Esophagus muscularis mucosa (tissue), 4 donors: ENCODE results near the gene BRAP. TPM values are rescaled to one million over a fixed set of nuclear protein-coding genes. Genes with fewer than 3 reads are reported as not detected.

Experiments used
- DNase-seq: peaks from one replicate; pipeline ENCODE4 v3.0.0-alpha.2; 2017; ENCODE audit errors: extremely low spot score
- H3K27ac ChIP-seq, 4 donors: fragments of 200-600 bp; sonication (generic); replicated peaks in 1 of 4; 1 replicate in 3 of 4; 2 replicates in 1 of 4; pipeline ENCODE4 v1.5.1; 2016 to 2019; ENCODE audit warnings: mild to moderate bottlenecking in 1 of 4
- H3K27me3 ChIP-seq, 4 donors: fragments of 200-600 bp; sonication (generic); one replicate each; pipeline versions ENCODE4 v1.5.1 to v1.6.0; 2016 to 2019
- H3K36me3 ChIP-seq, 4 donors: fragments of 200-600 bp; sonication (generic); one replicate each; pipeline ENCODE4 v1.5.1; 2016 to 2019
- H3K4me1 ChIP-seq, 4 donors: fragments of 200-600 bp; sonication (generic); one replicate each; pipeline ENCODE4 v1.5.1; 2016 to 2019
- H3K4me3 ChIP-seq, 4 donors: fragments of 200-600 bp; sonication (generic); 1 replicate in 2 of 4; 2 replicates in 2 of 4; pipeline ENCODE4 v1.5.1; 2016 to 2019; ENCODE audit warnings: mild to moderate bottlenecking in 4 of 4, moderate library complexity in 1 of 4
- H3K9me3 ChIP-seq, 4 donors: fragments of 200-600 bp; sonication (generic); 1 replicate in 3 of 4; 2 replicates in 1 of 4; pipeline ENCODE4 v1.5.1; 2016 to 2019
- EP300 ChIP-seq: sonication (generic); formaldehyde crosslinking; IDR thresholded peaks from one replicate; pipeline ENCODE4 v1.6.1; 2017; ENCODE audit warnings: antibody characterized with exemption
- POLR2A ChIP-seq: fragments of 450-650 bp; IDR thresholded peaks from one replicate; pipeline ENCODE4 v1.6.1; 2017; ENCODE audit warnings: antibody characterized with exemption, moderate library complexity, mild to moderate bottlenecking, low read depth
- POLR2AphosphoS5 ChIP-seq, 2 donors: sonication (generic); formaldehyde crosslinking; IDR thresholded peaks; one replicate each; pipeline ENCODE4 v1.6.1; 2017; ENCODE audit warnings: antibody characterized with exemption in 2 of 2
- WGBS: methylation state at CpG from one replicate; pipeline ENCODE4 v1.1.5; 2018; 5-methylcytosine and 5-hydroxymethylcytosine counted together
- intact Hi-C: fragments of 100-400 bp; cut with DNase I; formaldehyde crosslinking; loops from one replicate; pipeline ENCODE4 v1.15.1; 2023
- total RNA-seq, 4 donors: library from RNA; depleted of rRNA; stranded (reverse); fragments of >200 nt; gene quantifications; one replicate each; pipeline versions ENCODE4 v1.1.0 to v1.2.1, GENCODE V29; 2016
- TF ChIP-seq, protein P1 (sequence below), 3 experiments: fragments of 200-600 bp in 2 of 3; fragments of 450-650 bp in 1 of 3; sonication (generic) in 2 of 3; IDR thresholded peaks; one replicate each; pipeline ENCODE4 v1.5.1; 2017 to 2019; ENCODE audit warnings: antibody characterized with exemption in 3 of 3, mild to moderate bottlenecking in 2 of 3, moderate library complexity in 1 of 3

BRAP gene
- total RNA-seq, 4 donors from 2014 or later: 17.4 to 23.8 (median 20.7) TPM

GRCh38 chr12:111650912-111651311 is 34.8 kb downstream of the BRAP start:
- 95% methylated on average over 7 of the region's 7 CpGs for WGBS
- Histone ChIP-seq H3K9me3 (no peaks in the 10 kb centered on the region), H3K36me3 (peaks cover 61 to 99% (median 92%) of the 10 kb centered on the region in 4 donors), H3K27ac (no peak overlapping the region), H3K4me3 (no peak overlapping the region), H3K4me1 (no peaks in the 10 kb centered on the region), H3K27me3 (no peaks in the 10 kb centered on the region)
- intact Hi-C loops: no loop called here
- TF ChIP-seq POLR2A (no peak), POLR2AphosphoS5 (IDR thresholded peaks at IDR 0.05) (no peak), EP300 (no peak)
- TF ChIP-seq, protein P1, sequence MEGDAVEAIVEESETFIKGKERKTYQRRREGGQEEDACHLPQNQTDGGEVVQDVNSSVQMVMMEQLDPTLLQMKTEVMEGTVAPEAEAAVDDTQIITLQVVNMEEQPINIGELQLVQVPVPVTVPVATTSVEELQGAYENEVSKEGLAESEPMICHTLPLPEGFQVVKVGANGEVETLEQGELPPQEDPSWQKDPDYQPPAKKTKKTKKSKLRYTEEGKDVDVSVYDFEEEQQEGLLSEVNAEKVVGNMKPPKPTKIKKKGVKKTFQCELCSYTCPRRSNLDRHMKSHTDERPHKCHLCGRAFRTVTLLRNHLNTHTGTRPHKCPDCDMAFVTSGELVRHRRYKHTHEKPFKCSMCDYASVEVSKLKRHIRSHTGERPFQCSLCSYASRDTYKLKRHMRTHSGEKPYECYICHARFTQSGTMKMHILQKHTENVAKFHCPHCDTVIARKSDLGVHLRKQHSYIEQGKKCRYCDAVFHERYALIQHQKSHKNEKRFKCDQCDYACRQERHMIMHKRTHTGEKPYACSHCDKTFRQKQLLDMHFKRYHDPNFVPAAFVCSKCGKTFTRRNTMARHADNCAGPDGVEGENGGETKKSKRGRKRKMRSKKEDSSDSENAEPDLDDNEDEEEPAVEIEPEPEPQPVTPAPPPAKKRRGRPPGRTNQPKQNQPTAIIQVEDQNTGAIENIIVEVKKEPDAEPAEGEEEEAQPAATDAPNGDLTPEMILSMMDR (IDR thresholded peaks at IDR 0.05): no peak
- DNase-seq: no peak

- H3K36me3 ChIP-seq: peaks cover 55 to 88% (median 75%) of the 10 kb centered on the region in 4 donors
- TF ChIP-seq, protein P1 (IDR thresholded peaks at IDR 0.05): no peak
- no peak for TF ChIP-seq POLR2A
- no peak for TF ChIP-seq EP300
- no peak for TF ChIP-seq POLR2AphosphoS5 (IDR thresholded peaks at IDR 0.05)
- H3K27me3 ChIP-seq: no peaks in the 10 kb centered on the region
- no peak overlapping the region for H3K27ac ChIP-seq
- H3K4me3 ChIP-seq: no peak overlapping the region
- intact Hi-C loops: no loop called here
- no peak for DNase-seq
- no peaks in the 10 kb centered on the region for H3K9me3 ChIP-seq
- peaks cover 10 to 21% (median 19%) of the 10 kb centered on the region in 4 donors for H3K4me1 ChIP-seq
- 97% methylated on average over 5 of the region's 5 CpGs for WGBS
These were observed 40.3 kb downstream of the BRAP start for GRCh38 chr12:111645433-111645832.

DNA sequence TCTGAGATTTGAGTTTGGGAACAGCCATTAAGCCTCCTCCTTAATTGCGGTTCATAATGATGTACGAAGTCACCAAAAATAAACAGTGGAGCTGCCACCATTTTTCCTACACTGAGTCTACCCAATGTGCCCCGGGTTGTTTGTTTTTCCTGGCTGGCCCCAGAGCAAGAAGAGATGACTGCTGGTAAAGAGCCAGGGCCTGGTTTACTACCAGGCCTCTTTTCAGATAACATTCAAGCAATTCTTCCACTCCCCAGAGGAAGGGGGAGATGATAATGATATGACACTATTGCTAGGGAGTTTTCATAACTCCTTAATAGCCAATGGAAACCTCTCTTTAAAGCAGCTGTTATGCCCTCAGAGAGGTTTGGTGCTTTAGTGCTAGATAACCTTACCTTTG is 42.3 kb downstream of the BRAP start:
- Histone ChIP-seq H3K36me3 (peaks cover 39 to 74% (median 57%) of the 10 kb centered on the region in 4 donors), H3K27me3 (no peaks in the 10 kb centered on the region), H3K4me1 (peaks cover 10 to 21% (median 19%) of the 10 kb centered on the region in 4 donors), H3K9me3 (no peaks in the 10 kb centered on the region), H3K4me3 (no peak overlapping the region), H3K27ac (peak overlapping the region; percentile 18 to 71 (median 56))
- DNase-seq: no peak
- WGBS: 45% methylated on average over 3 of the region's 3 CpGs
- intact Hi-C loops: no loop called here
- TF ChIP-seq POLR2AphosphoS5 (IDR thresholded peaks at IDR 0.05) (no peak), POLR2A (no peak), EP300 (no peak)
- TF ChIP-seq, protein P1 (IDR thresholded peaks at IDR 0.05): no peak

- intact Hi-C loops: no loop called here
- TF ChIP-seq POLR2A (no peak), EP300 (no peak), POLR2AphosphoS5 (IDR thresholded peaks at IDR 0.05) (no peak)
- TF ChIP-seq, protein P1 (IDR thresholded peaks at IDR 0.05): peak in 2 of 3 experiments; percentile 8 to 25
- DNase-seq: no peak
- 56% methylated on average over 4 of the region's 4 CpGs for WGBS
- H3K4me3 ChIP-seq: no peak overlapping the region
- H3K9me3 ChIP-seq: no peaks in the 10 kb centered on the region
- peak overlapping the region; percentile 18 to 71 (median 56) for H3K27ac ChIP-seq
- H3K27me3 ChIP-seq: no peaks in the 10 kb centered on the region
- peaks cover 10 to 21% (median 19%) of the 10 kb centered on the region in 4 donors for H3K4me1 ChIP-seq
- peaks cover 33 to 68% (median 51%) of the 10 kb centered on the region in 4 donors for H3K36me3 ChIP-seq
These were observed 42.9 kb downstream of the BRAP start for GRCh38 chr12:111642681-111643426.
